Choroid plexus epithelial cell (primary cell): ENCODE data around the gene RETN.

Experiments used
- DNase-seq: peaks from one replicate; pipeline ENCODE4 v3.0.0-alpha.2; 2010; ENCODE audit warnings: low read depth
- H3K4me3 ChIP-seq: 2 replicates; pipeline ENCODE4 v1.5.1; 2011; ENCODE audit warnings: low read depth, mild to moderate bottlenecking, control low read depth, low read length, moderate library complexity
- CTCF ChIP-seq: conservative IDR thresholded peaks from 2 replicates; pipeline ENCODE4 v1.5.1; 2011; ENCODE audit warnings: low read depth, mild to moderate bottlenecking, control low read depth, inconsistent platforms, low read length, moderate library complexity

Gene RETN

GRCh38 chr19:7690779-7691258, 22.0 kb downstream of the RETN start:
- no peak for DNase-seq
- no peak for TF ChIP-seq CTCF
- H3K4me3 ChIP-seq = no peak overlapping the region

GRCh38 chr19:7691497-7691896, 22.6 kb downstream of the RETN start:
- no peak for DNase-seq
- TF ChIP-seq CTCF = no peak
- no peak overlapping the region for H3K4me3 ChIP-seq

- no peak overlapping the region for H3K4me3 ChIP-seq
- DNase-seq = no peak
- no peak for TF ChIP-seq CTCF
Observed at GRCh38 chr19:7692417-7693088, 23.7 kb downstream of the RETN start.

GRCh38 chr19:7694499-7694898, 25.6 kb downstream of the RETN start:
- H3K4me3 ChIP-seq = no peak overlapping the region
- no peak for TF ChIP-seq CTCF
- no peak for DNase-seq

GRCh38 chr19:7697721-7698287, 29.0 kb downstream of the RETN start:
- no peak for DNase-seq
- TF ChIP-seq CTCF = no peak
- H3K4me3 ChIP-seq = no peak overlapping the region

GRCh38 chr19:7698583-7698982, 29.7 kb downstream of the RETN start:
- DNase-seq = no peak
- H3K4me3 ChIP-seq = no peak overlapping the region

More at GRCh38 chr19:7698583-7698982, 29.7 kb downstream of the RETN start:
- no peak for TF ChIP-seq CTCF
